SK-N-MC (cell line): Measurements from ENCODE around the gene PDE4B.

ENCODE experiments used
- DNase-seq: peaks from one replicate; pipeline ENCODE4 v3.0.0-alpha.2; 2011; ENCODE audit warnings: low read depth, low spot score
- H3K27ac ChIP-seq: fragments of 200-600 bp; sonication (generic); 2 replicates; pipeline ENCODE4 v1.5.1; 2016; ENCODE audit warnings: mixed run types
- H3K36me3 ChIP-seq: fragments of 200-600 bp; sonication (generic); 2 replicates; pipeline ENCODE4 v1.6.1; 2017; ENCODE audit warnings: antibody characterized with exemption, low read length, mixed read lengths; ENCODE audit not compliant: insufficient read depth
- H3K4me3 ChIP-seq: fragments of 200-600 bp; sonication (generic); 2 replicates; pipeline ENCODE4 v1.5.1; 2016
- H3K9ac ChIP-seq: fragments of 200-600 bp; sonication (generic); 2 replicates; pipeline ENCODE4 v1.8.0; 2017; ENCODE audit warnings: mixed run types, mixed read lengths; ENCODE audit not compliant: insufficient read length
- H3K9me3 ChIP-seq: fragments of 200-600 bp; sonication (generic); 2 replicates; pipeline ENCODE4 v1.6.1; 2017; ENCODE audit warnings: low read depth, mild to moderate bottlenecking, antibody characterized with exemption, low read length, moderate library complexity, mixed read lengths
- EZH2 ChIP-seq: fragments of 200-600 bp; sonication (generic); IDR thresholded peaks from one replicate; pipeline ENCODE4 v1.6.1; 2017; ENCODE audit warnings: antibody characterized with exemption
- FOXP2 ChIP-seq: optimal IDR thresholded peaks from 2 replicates; pipeline ENCODE3; 2011; ENCODE audit warnings: mild to moderate bottlenecking, moderate library complexity; ENCODE audit not compliant: insufficient read depth; ENCODE audit errors: extremely low read length, control extremely low read depth
- POLR2AphosphoS5 ChIP-seq: IDR thresholded peaks from 2 replicates; pipeline ENCODE4 v1.6.1; 2012; ENCODE audit warnings: mild to moderate bottlenecking, low read depth, low read length, borderline replicate concordance

PDE4B gene

DNA sequence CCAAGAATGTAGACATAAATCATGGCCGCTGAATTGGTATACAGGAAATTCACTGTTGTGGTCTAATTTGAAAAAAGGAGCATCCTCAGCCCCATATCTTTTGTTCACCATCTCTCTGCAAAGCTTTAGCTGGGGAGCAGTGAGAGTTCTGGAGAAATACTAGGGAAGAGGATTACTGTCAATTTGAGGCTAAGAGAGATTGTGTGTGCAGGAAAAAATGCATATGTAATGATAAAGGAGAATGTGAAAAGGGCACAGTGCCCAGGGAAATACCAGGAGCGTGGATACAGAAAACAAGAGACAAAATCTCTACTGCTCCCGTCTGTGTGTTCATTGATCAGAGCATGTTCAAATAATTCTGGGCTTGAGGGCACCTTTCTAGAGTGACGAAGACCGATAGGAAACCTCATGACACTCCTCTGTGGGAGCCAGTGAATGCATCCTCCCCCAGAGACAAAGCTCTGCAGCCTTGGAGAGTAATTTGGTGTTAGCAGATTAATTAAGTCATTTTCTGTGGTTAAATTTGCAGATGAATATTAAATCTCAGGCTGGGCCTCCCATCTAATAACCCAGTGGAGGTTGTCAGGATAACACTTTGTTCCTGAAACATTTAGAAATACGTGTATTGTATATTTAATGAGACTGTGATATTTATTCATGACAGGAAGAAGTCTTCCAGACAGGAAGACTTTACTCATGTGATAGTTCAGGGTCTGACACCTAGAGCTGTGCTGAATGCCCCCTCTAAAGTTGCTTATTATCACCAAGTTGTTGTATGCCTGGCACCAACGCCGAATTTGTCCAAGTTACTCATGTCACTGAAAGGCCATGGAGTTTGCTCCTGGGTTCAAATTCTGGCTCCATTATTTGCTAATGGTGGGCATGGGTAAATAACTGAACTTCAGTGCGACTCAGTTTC is 453.9 kb downstream of the PDE4B start:
- no peaks in the 10 kb centered on the region for H3K9me3 ChIP-seq
- H3K27ac ChIP-seq = peak overlapping the region; percentile 91
- no peak for DNase-seq
- TF ChIP-seq FOXP2 = no peak
- no peak for TF ChIP-seq EZH2
- no peak for TF ChIP-seq POLR2AphosphoS5
- no peaks in the 10 kb centered on the region for H3K36me3 ChIP-seq
- no peak overlapping the region for H3K9ac ChIP-seq
- peak overlapping the region; percentile 39 for H3K4me3 ChIP-seq

DNA sequence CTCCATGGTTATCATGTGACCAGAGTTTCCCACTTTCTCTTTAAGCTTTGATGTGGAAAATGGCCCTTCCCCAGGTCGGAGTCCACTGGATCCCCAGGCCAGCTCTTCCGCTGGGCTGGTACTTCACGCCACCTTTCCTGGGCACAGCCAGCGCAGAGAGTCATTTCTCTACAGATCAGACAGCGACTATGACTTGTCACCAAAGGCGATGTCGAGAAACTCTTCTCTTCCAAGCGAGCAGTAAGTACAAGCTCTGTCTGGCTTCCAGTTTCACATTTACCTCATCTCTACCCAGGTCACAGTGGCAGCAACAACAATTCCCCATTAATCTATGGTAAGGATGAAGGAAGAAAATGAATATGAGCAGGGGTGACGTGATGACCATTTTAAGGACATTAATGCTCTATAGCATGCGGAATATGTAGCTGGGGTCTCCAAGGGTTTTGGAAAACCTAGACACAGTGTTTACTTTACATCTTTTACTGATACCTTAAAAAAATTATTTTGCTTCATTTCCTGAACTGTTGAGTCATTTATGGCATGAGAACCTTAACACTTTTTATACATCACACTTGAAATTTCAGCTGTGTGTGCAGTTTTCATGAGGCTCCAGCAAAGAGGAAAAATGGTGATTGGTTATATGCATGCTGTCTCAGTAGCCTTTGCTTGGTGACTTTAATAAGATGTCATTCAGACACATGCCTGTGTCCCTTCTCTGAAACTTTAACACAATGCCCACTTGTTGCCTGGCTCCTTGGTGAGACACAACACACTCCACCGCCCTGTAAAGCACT is 454.9 kb downstream of the PDE4B start:
- H3K9me3 ChIP-seq = no peaks in the 10 kb centered on the region
- peak overlapping the region; percentile 91 for H3K27ac ChIP-seq
- H3K4me3 ChIP-seq = no peak overlapping the region
- no peak overlapping the region for H3K9ac ChIP-seq
- DNase-seq = no peak
- no peaks in the 10 kb centered on the region for H3K36me3 ChIP-seq
- TF ChIP-seq EZH2 = no peak
- no peak for TF ChIP-seq POLR2AphosphoS5
- no peak for TF ChIP-seq FOXP2

DNA sequence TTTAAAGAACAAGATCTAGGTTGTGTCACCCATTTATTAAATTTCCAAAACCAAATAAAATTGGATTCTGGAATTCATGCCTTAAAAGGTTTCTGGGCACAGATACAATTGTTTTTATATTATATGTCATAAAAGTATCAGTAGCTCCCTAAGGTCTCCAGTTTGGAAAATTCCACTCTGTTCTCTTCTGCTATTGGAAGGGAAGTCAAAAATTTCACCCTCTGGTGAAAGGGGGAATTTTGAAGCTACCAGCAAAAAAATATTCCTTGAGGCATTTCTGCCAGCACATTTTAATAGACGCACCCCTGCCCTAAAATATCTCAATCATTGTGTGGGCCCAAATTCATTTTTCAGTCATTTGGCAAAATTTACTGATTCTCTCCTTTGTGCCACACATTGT is 455.6 kb downstream of the PDE4B start:
- no peak for TF ChIP-seq POLR2AphosphoS5
- TF ChIP-seq EZH2 = no peak
- TF ChIP-seq FOXP2 = no peak

DNA sequence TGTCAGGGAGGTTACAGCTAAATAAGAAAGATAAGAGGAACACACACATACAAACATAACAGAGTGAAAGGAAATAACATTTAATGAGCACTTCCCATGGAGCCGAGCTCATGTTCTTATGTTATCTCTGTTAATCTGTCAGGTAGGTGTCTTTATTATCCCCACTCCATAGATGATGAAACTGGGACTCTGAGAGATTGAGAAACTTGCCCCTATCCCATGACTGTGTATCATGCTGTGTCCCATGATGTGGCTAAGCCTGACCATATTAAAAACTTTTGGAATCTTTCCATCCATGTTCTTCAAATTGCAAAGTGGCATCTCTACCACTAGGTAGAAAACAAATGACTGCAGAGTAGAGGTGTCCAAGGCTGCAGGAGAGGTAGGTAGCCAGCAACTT is 456.1 kb downstream of the PDE4B start:
- no peak for DNase-seq
- H3K9me3 ChIP-seq = no peaks in the 10 kb centered on the region
- no peaks in the 10 kb centered on the region for H3K36me3 ChIP-seq
- H3K4me3 ChIP-seq = no peak overlapping the region
- TF ChIP-seq POLR2AphosphoS5 = no peak
- TF ChIP-seq FOXP2 = no peak
- TF ChIP-seq EZH2 = no peak
- H3K9ac ChIP-seq = no peak overlapping the region
- H3K27ac ChIP-seq = peak overlapping the region; percentile 91

More for the DNA sequence above, 455.6 kb downstream of the PDE4B start:
- Histone ChIP-seq H3K27ac (peak overlapping the region; percentile 91), H3K9me3 (no peaks in the 10 kb centered on the region), H3K9ac (no peak overlapping the region), H3K4me3 (peak overlapping the region; percentile 16; the same call in 1 of the 2 replicates), H3K36me3 (no peaks in the 10 kb centered on the region)
- no peak for DNase-seq

DNA sequence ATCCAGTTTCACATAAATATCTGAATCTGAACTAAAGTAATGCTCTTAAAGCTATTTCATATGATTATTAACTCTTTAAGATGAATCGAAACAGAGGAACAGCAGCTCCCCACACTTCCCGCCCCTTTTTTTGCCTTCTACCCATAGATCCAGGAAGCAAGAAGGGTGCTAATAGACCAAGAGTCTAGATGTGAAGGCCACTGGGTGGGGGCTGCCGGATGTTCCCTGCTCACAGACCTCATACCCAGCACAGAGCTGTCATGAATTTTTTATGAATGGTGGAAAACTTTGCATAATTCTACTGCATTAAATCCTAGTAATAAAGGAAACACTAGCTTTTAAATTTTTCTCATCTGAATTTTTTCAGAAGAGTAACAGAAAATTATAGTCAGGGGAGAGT is 457.4 kb downstream of the PDE4B start:
- H3K4me3 ChIP-seq = peak overlapping the region; percentile 56
- TF ChIP-seq EZH2 = no peak
- TF ChIP-seq FOXP2 = no peak
- no peak for TF ChIP-seq POLR2AphosphoS5
- no peaks in the 10 kb centered on the region for H3K9me3 ChIP-seq
- peak; percentile 73 for DNase-seq
- peak overlapping the region; percentile 91 for H3K27ac ChIP-seq
- peak overlapping the region; percentile 24 for H3K9ac ChIP-seq
- H3K36me3 ChIP-seq = no peaks in the 10 kb centered on the region

- Histone ChIP-seq H3K4me3 (peak overlapping the region; percentile 56; the same call in 1 of the 2 replicates), H3K27ac (peak overlapping the region; percentile 91), H3K36me3 (no peaks in the 10 kb centered on the region), H3K9me3 (no peaks in the 10 kb centered on the region), H3K9ac (peak overlapping the region; percentile 21)
- TF ChIP-seq EZH2 (no peak), POLR2AphosphoS5 (no peak), FOXP2 (no peak)
- no peak for DNase-seq
These were observed 457.8 kb downstream of the PDE4B start for GRCh38 chr1:66250478-66250877.

- TF ChIP-seq EZH2 (no peak), POLR2AphosphoS5 (no peak), FOXP2 (no peak)
- Histone ChIP-seq H3K9ac (peak overlapping the region; percentile 32), H3K4me3 (no peak overlapping the region), H3K27ac (peak overlapping the region; percentile 91), H3K9me3 (no peaks in the 10 kb centered on the region), H3K36me3 (no peaks in the 10 kb centered on the region)
- no peak for DNase-seq
These were observed 458.9 kb downstream of the PDE4B start for GRCh38 chr1:66251546-66251945.

DNA sequence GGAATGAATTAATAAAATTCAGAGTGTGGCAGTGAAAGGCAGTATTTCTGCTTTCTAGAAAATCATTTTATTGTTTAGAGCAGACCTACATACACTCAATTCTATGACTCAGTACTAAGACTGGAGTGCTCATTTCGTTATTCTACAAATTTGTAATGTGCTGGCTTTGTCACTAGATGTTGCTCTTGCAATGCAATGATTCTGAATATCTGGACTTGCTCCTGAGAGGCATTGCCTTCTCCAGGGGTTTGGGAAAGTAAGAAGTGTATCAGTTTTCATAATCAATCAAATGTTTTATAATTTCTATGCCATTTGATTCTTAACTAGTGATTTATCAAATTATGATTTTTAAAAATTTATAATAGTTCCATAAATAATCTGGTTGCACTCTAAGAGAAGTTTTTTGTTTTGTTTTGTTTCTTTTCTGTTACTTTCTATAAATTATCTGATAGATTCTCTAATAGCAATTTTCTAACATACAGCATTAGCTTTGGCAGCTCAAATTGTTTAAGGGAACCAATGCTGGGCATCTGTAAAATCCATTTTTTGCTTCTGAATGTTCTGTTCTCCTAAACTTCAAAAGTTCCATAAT is 460.7 kb downstream of the PDE4B start:
- Histone ChIP-seq H3K4me3 (no peak overlapping the region), H3K36me3 (no peaks in the 10 kb centered on the region), H3K9me3 (no peaks in the 10 kb centered on the region), H3K27ac (no peak overlapping the region), H3K9ac (no peak overlapping the region)
- no peak for DNase-seq
- TF ChIP-seq FOXP2 (no peak), EZH2 (no peak), POLR2AphosphoS5 (no peak)
